ES-I3 (cell line): Measurements from ENCODE around the gene DDX50.

Experiments used
- H3K36me3 ChIP-seq: 2 replicates; pipeline ENCODE4 v1.6.1; 2013; ENCODE audit warnings: mild to moderate bottlenecking, low read length, control low read depth, moderate library complexity; ENCODE audit not compliant: insufficient read depth
- H3K4me1 ChIP-seq: 2 replicates; pipeline ENCODE4 v1.6.1; 2013; ENCODE audit warnings: mild to moderate bottlenecking, control low read depth, low read length; ENCODE audit not compliant: insufficient read depth
- H3K9ac ChIP-seq: 2 replicates; pipeline ENCODE4 v1.6.1; 2013; ENCODE audit warnings: low read depth, mild to moderate bottlenecking, low read length, moderate library complexity
- H3K9me3 ChIP-seq: 2 replicates; pipeline ENCODE4 v1.6.1; 2013; ENCODE audit warnings: mild to moderate bottlenecking, low read length, moderate library complexity; ENCODE audit not compliant: control insufficient read depth, insufficient read depth

The DDX50 gene

DNA sequence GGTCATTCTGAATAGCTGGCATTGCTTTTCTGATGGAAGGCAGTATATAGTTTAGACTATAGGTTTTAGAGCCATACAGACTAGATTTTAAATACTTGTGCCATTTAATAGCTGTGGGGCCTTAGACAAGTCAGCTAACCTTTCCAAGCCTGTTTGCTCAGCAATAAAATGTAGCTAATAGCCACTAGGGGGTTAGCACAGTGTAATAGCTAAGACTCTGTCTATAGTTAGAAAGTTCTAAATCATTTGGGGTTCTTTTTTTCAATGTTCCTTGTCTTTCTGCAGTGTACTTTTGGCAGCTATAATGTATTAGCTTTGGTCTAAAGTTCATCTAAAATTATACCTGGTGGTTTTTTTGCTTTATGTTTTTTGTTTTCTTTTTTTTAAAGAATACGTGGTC is 80.0 kb downstream of the DDX50 start:
- H3K9me3 ChIP-seq, result no peaks in the 10 kb centered on the region
- H3K9ac ChIP-seq, result no peak overlapping the region
- peaks cover 38% of the 10 kb centered on the region for H3K36me3 ChIP-seq
- no peaks in the 10 kb centered on the region for H3K4me1 ChIP-seq

DNA sequence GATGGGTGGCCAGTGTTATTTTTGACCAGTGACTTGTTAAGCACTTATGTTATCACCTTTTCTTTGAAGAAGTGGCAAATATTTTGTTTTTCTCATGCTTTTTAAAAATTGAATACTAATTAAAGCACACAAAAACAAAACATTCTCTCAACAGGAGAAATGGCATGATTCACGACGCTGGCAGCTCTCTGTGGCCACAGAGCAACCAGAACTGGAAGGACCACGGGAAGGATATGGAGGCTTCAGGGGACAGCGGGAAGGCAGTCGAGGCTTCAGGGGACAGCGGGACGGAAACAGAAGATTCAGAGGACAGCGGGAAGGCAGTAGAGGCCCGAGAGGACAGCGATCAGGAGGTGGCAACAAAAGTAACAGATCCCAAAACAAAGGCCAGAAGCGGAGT is 81.3 kb downstream of the DDX50 start:
- Histone ChIP-seq H3K36me3 (peaks cover 33% of the 10 kb centered on the region), H3K4me1 (no peaks in the 10 kb centered on the region), H3K9me3 (no peaks in the 10 kb centered on the region), H3K9ac (no peak overlapping the region)

DNA sequence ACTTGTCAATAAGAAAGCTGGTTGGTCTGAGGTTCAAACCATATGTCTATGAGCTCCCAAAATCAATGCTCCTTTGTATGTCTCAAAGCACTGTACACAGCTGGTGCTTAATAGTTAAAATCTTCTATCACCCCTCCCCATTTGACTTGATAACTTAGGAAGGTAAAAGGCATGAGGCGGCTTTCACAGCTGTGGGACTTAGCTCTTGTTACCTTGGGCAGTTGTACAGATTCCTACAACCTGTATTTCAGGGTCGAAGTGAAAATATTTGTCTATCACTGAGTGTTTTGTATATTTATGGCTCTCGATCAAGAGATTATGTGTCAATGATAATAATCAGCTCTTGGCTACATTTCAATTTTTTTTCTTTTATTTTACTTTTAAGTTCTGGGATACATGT is 86.5 kb downstream of the DDX50 start:
- no peaks in the 10 kb centered on the region for H3K4me1 ChIP-seq
- no peak overlapping the region for H3K9ac ChIP-seq
- H3K36me3 ChIP-seq, result peaks cover 7% of the 10 kb centered on the region; the same call in 1 of the 2 replicates
- H3K9me3 ChIP-seq, result no peaks in the 10 kb centered on the region

DNA sequence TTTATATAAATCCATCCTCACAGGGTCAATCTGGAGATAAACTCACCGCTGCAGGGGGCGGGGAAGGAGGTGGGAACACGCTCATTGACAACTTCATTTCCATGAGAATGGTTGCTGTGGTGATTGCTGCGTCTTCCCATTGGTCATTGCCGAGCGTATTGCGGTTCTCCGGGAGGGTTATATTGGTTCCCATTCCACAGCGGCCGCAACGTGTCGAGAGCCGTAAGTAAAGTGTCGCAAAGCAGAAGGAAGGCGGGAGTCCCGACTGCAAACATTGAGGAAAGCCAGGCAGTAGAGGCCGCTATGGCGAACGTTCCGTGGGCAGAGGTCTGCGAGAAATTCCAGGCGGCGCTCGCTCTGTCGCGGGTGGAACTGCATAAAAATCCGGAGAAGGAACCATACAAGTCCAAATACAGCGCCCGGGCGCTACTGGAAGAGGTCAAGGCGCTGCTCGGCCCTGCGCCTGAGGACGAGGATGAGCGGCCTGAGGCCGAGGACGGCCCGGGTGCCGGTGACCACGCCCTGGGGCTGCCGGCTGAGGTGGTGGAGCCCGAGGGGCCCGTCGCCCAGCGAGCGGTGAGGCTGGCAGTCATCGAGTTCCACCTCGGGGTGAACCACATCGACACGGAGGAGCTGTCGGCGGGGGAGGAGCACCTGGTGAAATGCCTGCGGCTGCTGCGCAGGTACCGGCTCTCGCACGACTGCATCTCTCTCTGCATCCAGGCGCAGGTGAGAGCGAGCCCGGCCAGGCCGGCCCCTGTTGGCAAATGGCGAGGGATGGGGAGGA is 87.6 kb downstream of the DDX50 start, which contains the start of gene KIFBP:
Gene KIFBP, plus strand, starts transcription at position 274 of the 787 bp plus-strand sequence. Its CDS starts 30 bp downstream, at position 304.
- no peaks in the 10 kb centered on the region for H3K4me1 ChIP-seq
- no peaks in the 10 kb centered on the region for H3K9me3 ChIP-seq
- peaks cover 9% of the 10 kb centered on the region for H3K36me3 ChIP-seq
- H3K9ac ChIP-seq, result peak within 1 kb of the TSS; percentile 79

DNA sequence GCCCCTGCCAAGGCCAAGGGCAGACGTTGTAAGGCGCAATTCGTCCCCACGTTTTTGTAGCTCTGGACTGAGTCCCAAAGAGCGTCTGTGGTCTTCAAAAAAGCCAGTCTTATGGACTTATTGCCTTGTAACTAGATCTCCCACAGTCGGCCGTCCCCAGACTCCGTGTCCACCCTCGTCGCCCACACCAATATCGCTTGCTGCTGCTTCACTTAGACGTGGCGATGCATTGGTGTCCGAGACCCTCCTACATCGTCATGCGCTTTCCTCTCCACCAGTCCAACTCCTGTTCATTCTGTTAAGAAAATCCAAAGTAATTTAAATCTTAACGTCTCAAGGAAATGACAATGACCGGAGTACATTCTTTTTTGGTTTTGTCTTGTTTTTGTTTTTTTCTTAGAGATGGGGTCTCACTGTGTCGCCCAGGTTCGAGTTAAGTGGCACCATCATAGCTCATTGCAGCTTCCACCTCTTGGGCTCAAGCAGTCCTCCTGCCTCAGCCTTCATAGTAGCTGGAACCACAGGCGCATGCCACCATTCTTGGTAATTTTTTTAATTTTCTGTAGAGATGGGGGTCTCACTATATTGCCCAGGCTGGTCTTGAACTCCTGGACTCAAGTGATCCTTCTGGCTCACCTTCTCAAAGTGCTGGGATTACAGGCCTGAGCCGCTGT is 88.3 kb downstream of the DDX50 start:
- Histone ChIP-seq H3K9ac (peak overlapping the region; percentile 79), H3K4me1 (no peaks in the 10 kb centered on the region), H3K9me3 (no peaks in the 10 kb centered on the region), H3K36me3 (peaks cover 9% of the 10 kb centered on the region)

DNA sequence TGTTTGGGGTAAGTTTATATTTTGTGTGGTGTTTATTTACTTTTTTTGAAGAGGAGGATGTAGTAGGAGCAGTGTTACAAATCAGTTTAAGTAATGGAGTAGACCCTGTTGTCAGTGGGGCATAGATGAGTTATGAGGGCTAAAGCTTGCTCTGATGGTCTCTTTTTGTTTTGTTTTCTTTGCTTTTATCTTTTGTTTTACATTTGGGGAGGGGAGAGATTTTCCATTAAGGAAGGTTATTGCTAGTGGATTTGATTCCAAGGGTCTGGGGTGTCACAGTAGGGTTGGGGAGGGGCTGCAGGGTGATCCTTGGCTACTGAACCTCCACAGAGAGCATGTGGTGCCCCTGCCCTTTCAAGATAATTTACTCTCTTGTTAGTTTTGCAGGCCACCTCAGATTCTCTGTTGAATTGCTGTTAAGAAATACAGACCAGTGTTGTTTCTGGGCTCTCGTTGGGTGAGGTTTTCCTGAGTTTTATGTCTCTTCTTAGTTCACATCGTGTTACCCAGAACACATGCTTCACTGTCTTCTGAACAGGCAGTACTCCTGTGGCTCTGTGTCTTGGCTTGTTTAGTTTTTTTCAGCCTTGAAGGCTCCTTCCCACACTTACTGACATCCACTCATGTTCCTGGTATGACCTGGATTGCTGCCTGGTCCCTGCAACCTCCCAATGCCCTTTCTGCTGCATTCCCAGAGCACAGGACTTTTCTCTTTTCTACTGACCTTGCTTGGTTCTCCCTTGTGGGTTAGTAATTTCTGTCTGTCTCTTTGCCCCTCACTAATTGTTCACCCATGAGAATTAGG is 91.7 kb downstream of the DDX50 start:
- Histone ChIP-seq H3K9me3 (no peaks in the 10 kb centered on the region), H3K9ac (no peak overlapping the region; the same call in 1 of the 2 replicates), H3K36me3 (peaks cover 4% of the 10 kb centered on the region; the same call in 1 of the 2 replicates), H3K4me1 (no peaks in the 10 kb centered on the region)
